Cardiac muscle cell (in vitro differentiated cells and primary cell): ENCODE data around the gene TARM1. TPM values are rescaled to one million over a fixed set of nuclear protein-coding genes. Genes with fewer than 3 reads are reported as not detected.
A peak's percentile ranks its signal among the peaks of the same experiment; 100 is the strongest.
"Not testable (repeated sequence)": the region's sequence is repeated elsewhere in the genome, so short reads cannot be mapped to it uniquely, and the experiment has no call there.

Experiments used
- DNase-seq, 2 donors: peaks; one replicate each; pipeline versions ENCODE4 v3.0.0 to v3.0.0-alpha.2; 2010 to 2017; ENCODE audit warnings: low read depth in 1 of 2, low spot score in 1 of 2
- H3K27ac ChIP-seq: fragments of 200-600 bp; sonication (generic); 2 replicates; pipeline ENCODE4 v1.5.1; 2016
- H3K27me3 ChIP-seq: fragments of 200-600 bp; sonication (generic); 2 replicates; pipeline ENCODE4 v1.6.0; 2016; ENCODE audit warnings: control low read depth
- H3K36me3 ChIP-seq: fragments of 200-600 bp; sonication (generic); 2 replicates; pipeline ENCODE4 v1.5.1; 2016; ENCODE audit warnings: control low read depth
- H3K4me1 ChIP-seq: fragments of 200-600 bp; sonication (generic); 2 replicates; pipeline ENCODE4 v1.8.1; 2017; ENCODE audit warnings: low read depth, mild to moderate bottlenecking, mixed run types
- H3K4me3 ChIP-seq: fragments of 200-600 bp; sonication (generic); 2 replicates; pipeline ENCODE4 v1.5.1; 2016; ENCODE audit warnings: mild to moderate bottlenecking
- H3K9me3 ChIP-seq: fragments of 200-600 bp; sonication (generic); 2 replicates; pipeline ENCODE4 v1.5.1; 2017; ENCODE audit warnings: low read depth, mild to moderate bottlenecking, control low read depth
- CTCF ChIP-seq: IDR thresholded peaks from 2 replicates; pipeline ENCODE4 v1.5.1; 2012; ENCODE audit warnings: low read depth, mild to moderate bottlenecking, low read length
- polyA plus RNA-seq: library from polyadenylated mRNA; unstranded; fragments of >200 nt; fragmentation: Nextera tagmentation; extraction: Ambion mirVana; gene quantifications from 2 replicates; pipeline ENCODE4 v1.2.1, GENCODE V29; 2016
- total RNA-seq: library from RNA; depleted of rRNA; stranded (reverse); fragments of >200 nt; gene quantifications from 2 replicates; pipeline ENCODE4 v1.2.3, GENCODE V29; 2016

Gene TARM1
- total and polyA plus RNA-seq, 2 experiments from 2014 or later: not detected

DNA sequence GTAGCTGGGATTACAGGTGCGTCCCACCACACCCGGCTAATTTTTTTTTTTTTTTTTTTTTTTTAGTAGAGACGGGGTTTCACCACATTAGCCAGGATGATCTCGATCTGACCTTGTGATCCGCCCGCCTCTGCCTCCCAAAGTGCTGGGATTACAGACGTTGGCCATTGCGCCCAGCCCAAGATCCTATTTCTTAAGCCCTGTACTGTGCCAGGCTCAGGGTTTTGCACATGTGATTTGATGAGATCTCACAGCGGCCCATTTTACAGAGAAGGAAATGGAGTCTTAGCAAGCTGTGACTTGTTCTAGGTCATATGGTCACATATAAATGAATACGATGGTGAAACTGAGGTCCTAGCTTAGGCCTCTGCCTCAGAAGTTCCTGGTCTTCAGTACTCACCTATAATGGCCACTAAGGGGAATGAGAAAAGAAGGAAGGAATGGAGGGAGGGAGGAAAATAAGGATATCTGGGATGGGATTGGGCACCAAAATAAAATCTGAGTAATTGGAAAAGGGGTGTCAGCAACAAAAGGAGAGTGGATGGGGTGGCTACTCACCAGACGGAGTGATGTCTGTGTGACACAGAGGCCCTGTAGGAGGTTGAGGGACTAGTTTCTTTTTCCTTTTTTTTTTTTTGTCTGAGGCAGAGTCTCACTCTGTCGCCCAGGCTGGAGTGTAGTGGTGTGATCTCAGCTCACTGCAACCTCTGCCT lies 18.2 kb upstream of the TARM1 start:
- Histone ChIP-seq H3K9me3 (no peaks in the 10 kb centered on the region), H3K36me3 (no peaks in the 10 kb centered on the region), H3K27me3 (peaks cover 27% of the 10 kb centered on the region), H3K4me3 (no peak overlapping the region), H3K4me1 (no peaks in the 10 kb centered on the region), H3K27ac (no peak overlapping the region)
- no peak for DNase-seq
- TF ChIP-seq CTCF: no peak

DNA sequence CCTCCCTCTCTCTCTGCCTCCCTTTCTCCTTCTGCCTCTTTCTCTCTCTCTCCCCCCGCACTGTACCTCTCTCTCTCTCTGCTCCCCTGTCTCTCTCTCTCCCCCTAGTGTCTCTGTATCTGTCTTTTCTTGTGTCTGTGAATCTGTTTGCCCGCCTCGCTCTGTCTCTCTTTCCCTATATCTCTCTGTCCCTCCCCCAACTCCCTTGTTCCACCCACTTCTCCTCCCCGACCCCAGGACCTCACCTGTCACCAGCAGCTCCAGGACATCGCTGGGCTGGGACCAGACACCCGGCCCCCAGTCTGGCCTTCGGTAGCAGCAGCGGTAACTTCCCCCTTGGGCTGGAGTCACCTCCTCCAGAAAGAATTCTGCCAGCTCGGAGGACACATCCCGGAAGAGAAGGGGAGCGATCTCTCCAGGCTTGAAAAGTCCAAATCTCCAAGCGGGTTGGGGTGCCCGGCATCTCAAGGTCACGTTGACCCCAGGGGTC lies 15.5 kb upstream of the TARM1 start:
- Histone ChIP-seq H3K27ac (no peak overlapping the region), H3K4me1 (no peaks in the 10 kb centered on the region), H3K36me3 (no peaks in the 10 kb centered on the region), H3K9me3 (no peaks in the 10 kb centered on the region), H3K27me3 (peaks cover 29% of the 10 kb centered on the region), H3K4me3 (no peak overlapping the region)
- peak; percentile 41 for TF ChIP-seq CTCF
- DNase-seq: peak in 1 of 2 donors; percentile 60

- peak; percentile 68 to 71 for DNase-seq
- H3K4me1 ChIP-seq, H3K27ac ChIP-seq, H3K36me3 ChIP-seq, H3K9me3 ChIP-seq: not testable (repeated sequence)
- H3K4me3 ChIP-seq: peak overlapping the region; percentile 17
- TF ChIP-seq CTCF: peak; percentile 6
- H3K27me3 ChIP-seq: peaks cover 29% of the 10 kb centered on the region
These were observed 14.9 kb upstream of the TARM1 start for GRCh38 chr19:54095859-54096616.

DNA sequence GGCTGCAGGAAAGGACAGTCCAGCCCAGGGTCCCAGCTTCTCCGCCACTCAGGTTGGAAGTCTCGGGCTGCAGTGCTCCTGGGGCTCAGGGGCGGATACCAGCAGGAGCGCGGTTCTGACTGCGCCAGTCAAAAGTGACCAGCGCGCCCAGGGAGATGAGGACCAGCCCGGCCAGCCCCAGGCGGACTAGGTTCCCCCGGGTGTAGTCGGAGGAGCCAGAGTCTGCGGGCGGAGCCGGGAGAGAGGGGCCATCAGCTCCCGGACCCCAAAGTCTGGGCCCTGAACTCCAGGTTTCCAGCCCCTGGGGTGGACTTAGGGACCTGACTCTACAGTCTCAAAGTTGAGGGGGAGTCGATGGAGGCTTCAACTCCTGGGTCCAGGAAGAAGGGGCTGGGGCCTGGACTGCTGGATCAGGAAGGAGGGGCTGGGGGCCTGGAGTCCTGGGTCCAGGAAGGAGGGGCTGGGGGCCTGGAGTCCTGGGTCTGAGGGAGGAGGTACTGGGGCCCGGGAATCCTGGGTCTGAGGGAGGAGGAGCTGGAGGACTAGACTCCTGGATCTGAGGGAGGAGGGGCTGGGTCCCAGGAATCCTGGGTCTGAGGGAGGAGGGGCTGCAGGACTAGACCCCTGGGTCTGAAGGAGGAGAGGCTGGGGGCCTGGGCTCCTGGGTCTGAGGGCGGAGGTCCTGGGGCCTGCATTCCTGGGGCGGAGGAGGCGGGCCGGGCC lies 14.1 kb upstream of the TARM1 start:
- no peaks in the 10 kb centered on the region for H3K36me3 ChIP-seq
- H3K27me3 ChIP-seq: peaks cover 29% of the 10 kb centered on the region
- no peak for DNase-seq
- TF ChIP-seq CTCF: no peak
- H3K4me1 ChIP-seq: no peaks in the 10 kb centered on the region
- H3K27ac ChIP-seq: no peak overlapping the region
- peak overlapping the region; percentile 17 for H3K4me3 ChIP-seq
- no peaks in the 10 kb centered on the region for H3K9me3 ChIP-seq

DNA sequence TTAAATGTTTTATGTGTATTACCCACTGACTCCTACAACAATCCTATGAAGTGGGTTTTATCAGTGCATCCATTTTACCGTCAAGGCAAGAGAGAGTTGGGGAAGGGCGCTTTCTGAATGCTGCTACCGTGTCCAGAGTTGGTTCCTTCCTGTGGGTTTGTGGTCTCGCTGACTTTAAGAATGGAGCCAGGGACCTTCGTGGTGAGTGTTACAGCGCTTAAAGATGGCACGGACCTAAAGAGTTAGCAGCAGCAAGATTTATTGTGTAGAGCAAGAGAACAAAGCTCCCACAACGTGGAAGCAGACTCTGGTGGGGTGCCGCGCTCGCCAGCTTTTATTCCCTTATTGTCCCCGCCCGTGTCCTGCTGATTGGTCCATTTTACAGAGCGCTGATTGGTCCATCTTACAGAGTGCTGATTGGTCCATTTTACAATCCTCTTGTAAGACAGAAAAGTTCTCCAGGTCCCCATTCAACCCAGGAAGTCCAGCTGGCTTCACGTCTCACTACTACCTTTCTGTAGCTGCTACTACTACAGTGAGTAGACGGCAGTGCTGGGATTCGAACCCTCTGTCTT lies 13.3 kb upstream of the TARM1 start:
- Histone ChIP-seq H3K27ac (no peak overlapping the region), H3K9me3 (no peaks in the 10 kb centered on the region), H3K4me3 (no peak overlapping the region), H3K36me3 (no peaks in the 10 kb centered on the region), H3K4me1 (no peaks in the 10 kb centered on the region), H3K27me3 (peaks cover 29% of the 10 kb centered on the region)
- TF ChIP-seq CTCF: no peak
- DNase-seq: no peak
